NCI-H1105 (cell line): ENCODE measurements around the gene PLXNA4.

Source experiments
- DNase-seq: peaks from one replicate; lab custom pipeline; 2025; lab: John Stamatoyannopoulos, UW

PLXNA4 gene

GRCh38 chr7:132531562-132531961 is 44.7 kb downstream of the PLXNA4 start:
- no peak for DNase-seq

- no peak for DNase-seq
Measured at GRCh38 chr7:132528695-132529094, 47.6 kb downstream of the PLXNA4 start.

- no peak for DNase-seq
Measured at GRCh38 chr7:132527467-132528410, 48.5 kb downstream of the PLXNA4 start.

- no peak for DNase-seq
Measured at GRCh38 chr7:132526111-132526740, 50.0 kb downstream of the PLXNA4 start.

- DNase-seq = no peak
Measured at GRCh38 chr7:132521423-132521822, 54.8 kb downstream of the PLXNA4 start.

- no peak for DNase-seq
Measured at GRCh38 chr7:132520591-132521280, 55.5 kb downstream of the PLXNA4 start.

- no peak for DNase-seq
Measured at GRCh38 chr7:132519936-132520335, 56.3 kb downstream of the PLXNA4 start.

- no peak for DNase-seq
Measured at GRCh38 chr7:132518839-132519173, 57.5 kb downstream of the PLXNA4 start.

- no peak for DNase-seq
Measured at GRCh38 chr7:132518102-132518838, 58.0 kb downstream of the PLXNA4 start.

- no peak for DNase-seq
Measured at GRCh38 chr7:132516042-132516840, 60.0 kb downstream of the PLXNA4 start.

- no peak for DNase-seq
Measured at GRCh38 chr7:132515181-132515580, 61.1 kb downstream of the PLXNA4 start.

GRCh38 chr7:132514430-132514829 is 61.8 kb downstream of the PLXNA4 start:
- no peak for DNase-seq

- no peak for DNase-seq
Measured at GRCh38 chr7:132511921-132512320, 64.3 kb downstream of the PLXNA4 start.

- DNase-seq = no peak
Measured at GRCh38 chr7:132511387-132511786, 64.9 kb downstream of the PLXNA4 start.

GRCh38 chr7:132509643-132510042 is 66.6 kb downstream of the PLXNA4 start:
- no peak for DNase-seq

GRCh38 chr7:132508724-132509353 is 67.4 kb downstream of the PLXNA4 start:
- DNase-seq = no peak

GRCh38 chr7:132504852-132505251 is 71.4 kb downstream of the PLXNA4 start:
- DNase-seq = no peak

- no peak for DNase-seq
Measured at GRCh38 chr7:132504071-132504470, 72.2 kb downstream of the PLXNA4 start.

GRCh38 chr7:132503415-132503814 is 72.9 kb downstream of the PLXNA4 start:
- DNase-seq = no peak

- DNase-seq = no peak
Measured at GRCh38 chr7:132501956-132502355, 74.3 kb downstream of the PLXNA4 start.
